HG03097 (cell line): ENCODE data around the gene TRUB1.
"Not testable (repeated sequence)": the region's sequence is repeated elsewhere in the genome, so short reads cannot be mapped to it uniquely, and the experiment has no call there.

Experiments
- ATAC-seq: cut with Tn5 transposase; IDR thresholded peaks from one replicate; pipeline ENCODE4 v1.9.1; 2021; ENCODE audit not compliant: unreplicated experiment, low FRiP score

The TRUB1 gene

GRCh38 chr10:114937962-114938855 lies at the start of gene TRUB1:
Gene TRUB1, plus strand, starts transcription at chr10:114938195. Its CDS starts 59 bp downstream, at chr10:114938254.
- peak; percentile 100 for ATAC-seq

- ATAC-seq, result no peak
Observed at GRCh38 chr10:114893251-114893650, 44.7 kb upstream of the TRUB1 start.

DNA sequence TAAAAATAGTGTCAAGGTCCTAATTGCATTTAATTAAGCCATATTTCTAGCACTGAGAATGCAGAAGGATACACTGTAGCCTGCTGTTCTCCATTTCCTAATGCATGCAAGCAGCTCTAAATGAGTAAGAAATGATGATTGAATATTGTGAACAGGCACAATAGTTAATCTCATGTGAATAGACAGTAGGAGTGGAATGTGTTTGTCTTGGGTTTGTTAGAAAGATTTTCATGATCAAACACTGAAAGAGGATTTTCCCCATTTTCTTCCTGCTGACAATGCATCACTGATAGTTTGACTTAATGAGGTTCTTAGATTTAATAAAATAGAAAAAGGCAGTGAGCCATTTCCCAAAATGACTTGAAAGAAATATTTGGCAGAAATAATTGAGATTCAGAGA lies 43.1 kb upstream of the TRUB1 start:
- ATAC-seq, result no peak

- not testable (repeated sequence) for ATAC-seq
Observed at GRCh38 chr10:114897011-114897410, 41.0 kb upstream of the TRUB1 start.

DNA sequence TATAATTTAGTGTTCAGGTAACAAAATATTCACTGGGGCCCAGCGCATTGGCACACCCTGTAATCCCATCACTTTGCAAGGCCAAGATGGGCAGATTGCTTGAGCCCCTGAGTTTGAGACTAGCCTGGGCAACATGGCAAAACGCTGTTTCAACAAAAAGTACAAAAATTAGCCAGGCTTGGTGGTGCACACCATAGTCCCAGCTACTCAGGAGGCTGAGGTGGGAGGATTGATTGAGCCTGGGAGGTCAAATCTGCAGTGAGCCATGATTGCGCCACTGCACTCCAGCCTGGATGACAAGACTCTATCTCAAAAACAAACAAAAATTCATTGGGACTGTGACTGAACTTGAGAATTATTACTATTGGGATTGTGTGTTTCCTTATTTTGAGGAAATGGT lies 40.4 kb upstream of the TRUB1 start:
- ATAC-seq, result no peak

DNA sequence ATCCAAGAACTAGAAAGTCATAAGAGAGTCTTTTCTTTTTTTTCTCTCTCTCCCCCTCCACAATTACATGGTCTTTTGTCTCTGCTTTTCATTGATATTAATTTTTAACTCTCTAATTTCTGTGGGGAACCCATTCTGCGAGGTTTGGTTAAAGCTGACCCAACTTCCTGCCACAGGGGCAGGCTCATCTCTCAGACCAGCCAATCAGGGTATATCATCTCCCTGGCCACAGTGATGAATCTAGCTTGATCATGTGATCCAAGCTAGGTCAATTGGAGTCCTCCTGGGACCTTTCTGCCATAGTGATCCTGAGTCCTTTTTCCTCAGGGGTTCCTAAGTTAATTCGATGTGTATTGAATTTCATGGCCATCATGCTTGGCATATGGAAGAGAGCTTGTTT lies 38.0 kb upstream of the TRUB1 start:
- no peak for ATAC-seq

GRCh38 chr10:114900658-114901057 lies 37.3 kb upstream of the TRUB1 start:
- ATAC-seq, result no peak

- no peak for ATAC-seq
Observed at GRCh38 chr10:114902151-114902550, 35.8 kb upstream of the TRUB1 start.

GRCh38 chr10:114905450-114905849 lies 32.5 kb upstream of the TRUB1 start:
- ATAC-seq, result no peak

- no peak for ATAC-seq
Observed at GRCh38 chr10:114906981-114907380, 31.0 kb upstream of the TRUB1 start.

- ATAC-seq, result no peak
Observed at GRCh38 chr10:114908896-114909295, 29.1 kb upstream of the TRUB1 start.

DNA sequence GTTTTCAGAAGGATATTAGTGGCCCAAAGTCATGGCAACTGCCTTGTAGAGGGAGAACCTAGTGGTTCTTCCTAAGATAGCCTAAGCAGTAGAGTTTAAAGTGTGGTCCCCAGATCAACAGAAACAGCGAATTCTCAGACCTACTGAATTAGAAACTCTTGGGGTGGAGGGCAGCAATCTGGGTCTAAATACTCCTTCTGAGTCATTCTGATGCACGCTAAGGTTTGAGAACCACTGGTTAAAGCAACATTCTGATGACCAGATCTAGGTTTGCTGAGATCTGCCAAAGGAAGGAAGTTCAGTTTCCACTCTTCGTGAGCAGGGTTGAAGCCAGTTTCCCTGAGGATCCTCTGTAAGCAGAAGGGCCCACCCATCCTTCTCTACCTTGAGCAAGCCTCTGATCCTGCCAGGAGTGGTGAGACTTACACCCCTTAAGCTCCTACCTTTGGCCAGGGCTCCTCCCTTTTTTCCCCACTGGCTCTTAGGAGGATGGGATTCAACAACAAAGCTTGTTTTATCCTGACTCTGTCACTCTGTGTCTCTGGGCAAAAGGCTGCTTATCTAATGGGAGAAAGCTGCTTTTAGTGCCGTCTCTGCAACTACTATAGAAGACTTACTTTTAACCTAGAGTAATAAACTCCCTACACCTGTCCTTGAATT lies 26.8 kb upstream of the TRUB1 start:
- ATAC-seq, result peak; percentile 56

DNA sequence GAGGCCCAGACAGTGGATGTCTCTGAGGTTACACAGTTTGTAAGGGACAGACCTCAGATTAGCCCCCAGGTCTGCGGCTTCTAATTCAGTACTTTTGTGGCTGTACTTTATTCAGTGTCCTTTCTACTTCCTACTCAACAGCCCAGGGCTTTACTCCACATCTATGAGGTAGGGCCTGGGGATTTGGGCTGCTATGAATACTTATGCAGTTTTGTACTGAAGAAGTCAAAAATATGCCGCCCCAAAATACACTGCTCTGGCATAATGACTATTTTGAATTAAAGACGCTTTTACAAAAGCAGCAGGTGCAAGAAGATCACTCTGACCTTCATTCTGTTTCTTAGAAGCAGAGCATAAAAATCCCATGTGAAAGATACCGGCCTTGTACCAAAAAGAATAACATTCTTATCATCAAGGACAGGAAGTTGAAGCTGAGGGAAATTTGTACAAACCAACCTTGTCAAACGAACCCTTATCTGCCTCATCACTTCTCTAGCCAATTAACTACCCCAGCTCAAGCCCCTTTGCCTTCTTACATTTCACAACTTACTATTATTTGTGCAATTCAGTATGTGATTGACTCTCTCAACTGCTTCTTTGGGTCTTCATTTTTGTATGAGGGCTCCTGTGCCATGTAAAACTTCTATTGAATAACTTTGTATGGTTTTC lies 26.1 kb upstream of the TRUB1 start:
- ATAC-seq, result no peak

DNA sequence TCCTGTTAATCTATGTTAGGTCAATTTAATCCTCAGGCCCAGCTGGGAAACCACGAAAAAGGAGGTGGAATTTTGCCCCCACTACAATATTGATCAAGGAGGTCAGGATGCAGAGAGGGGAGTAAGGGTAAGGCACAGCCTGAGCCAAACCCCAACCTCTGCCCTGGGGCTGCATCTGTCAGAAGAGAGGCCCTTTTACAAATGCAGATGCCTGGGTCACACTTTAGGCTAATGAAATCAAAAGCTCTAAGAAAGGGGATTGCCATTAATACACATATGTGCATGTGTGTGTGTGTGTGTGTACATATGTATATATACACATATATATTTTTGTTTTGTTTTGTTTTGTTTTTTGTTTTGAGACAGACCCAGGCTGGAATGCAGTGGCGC lies 25.5 kb upstream of the TRUB1 start:
- ATAC-seq, result no peak

GRCh38 chr10:114914560-114914959 lies 23.4 kb upstream of the TRUB1 start:
- ATAC-seq, result no peak

- ATAC-seq, result no peak
Observed at GRCh38 chr10:114915294-114915693, 22.7 kb upstream of the TRUB1 start.

GRCh38 chr10:114916653-114917052 lies 21.3 kb upstream of the TRUB1 start:
- ATAC-seq, result no peak

DNA sequence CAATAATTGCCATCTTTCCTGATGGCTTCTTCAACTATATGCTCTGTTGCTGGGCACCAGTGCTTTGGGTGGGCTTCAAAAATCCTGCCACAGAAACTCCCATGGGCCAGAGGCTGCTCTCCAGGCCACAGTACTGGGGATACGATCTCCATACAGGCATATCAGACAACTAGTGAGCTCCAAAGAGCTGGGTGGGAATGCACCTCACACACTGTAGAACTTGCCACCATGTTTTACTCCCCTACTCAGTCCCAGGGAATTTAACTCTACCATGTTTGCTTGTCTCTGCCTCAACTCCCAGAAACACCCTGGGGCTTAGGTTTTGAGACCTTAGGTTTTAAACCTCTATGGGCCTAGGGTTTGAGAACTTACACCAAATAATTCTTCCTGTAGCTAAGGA lies 20.5 kb upstream of the TRUB1 start:
- no peak for ATAC-seq

DNA sequence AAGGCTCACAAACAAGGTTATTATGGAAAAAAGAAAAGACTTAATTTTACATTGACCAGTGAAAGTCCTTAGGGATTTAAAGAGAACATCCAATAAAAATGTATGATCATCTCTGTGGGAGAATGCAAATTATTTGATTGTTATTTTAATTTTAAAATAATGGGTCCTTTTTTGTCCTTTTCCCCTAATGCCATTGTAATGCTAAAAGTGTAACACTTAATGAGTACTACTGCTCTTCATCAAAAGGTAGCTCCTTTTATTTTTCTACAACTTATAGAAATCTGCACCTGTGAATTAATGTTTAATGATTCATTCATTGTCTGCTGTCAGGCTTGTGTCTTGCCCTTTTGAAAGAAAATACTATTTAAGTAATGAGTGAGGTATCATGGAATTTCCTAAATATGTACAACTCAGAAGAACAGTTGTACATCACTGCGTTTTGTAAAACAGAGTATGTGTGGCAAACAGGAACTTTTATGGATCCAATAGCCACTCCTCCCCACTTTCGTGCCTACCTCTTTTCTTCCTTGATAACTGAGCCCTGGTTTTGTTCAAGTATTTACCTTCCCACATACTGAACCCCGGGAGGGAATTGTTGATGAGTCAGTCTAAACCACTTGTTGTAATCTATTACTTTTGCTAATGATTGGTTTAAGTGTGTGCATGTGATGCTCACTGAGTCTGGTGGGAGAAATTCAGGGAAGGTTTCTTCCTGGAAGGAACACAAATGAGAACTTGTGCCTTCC lies 19.9 kb upstream of the TRUB1 start:
- ATAC-seq, result no peak

GRCh38 chr10:114920459-114920858 lies 17.5 kb upstream of the TRUB1 start:
- no peak for ATAC-seq

- ATAC-seq, result no peak
Observed at GRCh38 chr10:114922003-114922402, 16.0 kb upstream of the TRUB1 start.
